Panc1 (cell line): ENCODE results near the gene POU2AF2. TPM values are rescaled to one million over a fixed set of nuclear protein-coding genes. Genes with fewer than 3 reads are reported as not detected.

Source experiments
- ATAC-seq: fragments of 200-7000 bp; cut with Tn5 transposase; 2 replicates; pipeline ENCODE4 v1.9.1; 2020; ENCODE audit warnings: mild to moderate bottlenecking, moderate library complexity
- BruUV-seq: library from RNA; stranded (reverse); fragments of 400-500 nt; replicated peaks from 2 replicates; lab custom pipeline; 2021; lab: Mats Ljungman, UMichigan
- CTCF ChIA-PET: fragments of 300-600 bp; sonication (Branson Sonifier 250); formaldehyde crosslinking; loops from one replicate; lab custom pipeline; 2022; ENCODE audit warnings: antibody characterized with exemption; lab: Charles Lee
- POLR2A ChIA-PET: fragments of 300-600 bp; sonication (Branson Sonifier 250); formaldehyde crosslinking; loops from one replicate; lab custom pipeline; 2022; ENCODE audit warnings: antibody characterized with exemption; lab: Charles Lee
- DNase-seq: peaks from one replicate; pipeline ENCODE4 v3.0.0-alpha.2; 2010; ENCODE audit warnings: low read depth, low spot score
- H3K27ac ChIP-seq: 2 replicates; pipeline ENCODE4 v1.5.1; 2011; ENCODE audit warnings: mild to moderate bottlenecking, low read length, inconsistent platforms
- H3K27me3 ChIP-seq: fragments of 200-500 bp; sonication (Bioruptor generic); 2 replicates; pipeline ENCODE4 v1.6.0; 2014; ENCODE audit warnings: low read length, inconsistent platforms; ENCODE audit not compliant: control insufficient read depth, insufficient read depth
- H3K36me3 ChIP-seq: fragments of 200-500 bp; sonication (Bioruptor generic); 2 replicates; pipeline ENCODE4 v1.5.1; 2014; ENCODE audit warnings: inconsistent platforms, mild to moderate bottlenecking, low read length, moderate library complexity; ENCODE audit not compliant: control insufficient read depth, insufficient read depth
- H3K4me1 ChIP-seq: 2 replicates; pipeline ENCODE4 v1.5.1; 2011; ENCODE audit warnings: inconsistent platforms, mild to moderate bottlenecking, low read length, moderate library complexity; ENCODE audit not compliant: control insufficient read depth, insufficient read depth
- H3K4me3 ChIP-seq, 2 experiments: 2 replicates each; pipeline ENCODE4 v1.5.1; 2011 to 2012; ENCODE audit warnings: low read depth in 2 of 2, low read length in 2 of 2, mild to moderate bottlenecking in 2 of 2, inconsistent platforms in 1 of 2, moderate library complexity in 1 of 2
- H3K9me3 ChIP-seq: fragments of 200-500 bp; sonication (Bioruptor generic); 2 replicates; pipeline ENCODE4 v1.5.1; 2014; ENCODE audit warnings: low read depth, mild to moderate bottlenecking, inconsistent platforms, low read length, moderate library complexity; ENCODE audit not compliant: control insufficient read depth, insufficient read depth
- POLR2AphosphoS5 ChIP-seq: IDR thresholded peaks from 2 replicates; pipeline ENCODE4 v1.6.1; 2012; ENCODE audit warnings: mild to moderate bottlenecking, low read depth, low read length, moderate library complexity
- SIN3A ChIP-seq: IDR thresholded peaks from 2 replicates; pipeline ENCODE4 v1.6.1; 2012; ENCODE audit warnings: low read depth, mild to moderate bottlenecking, low read length, moderate library complexity, borderline replicate concordance; ENCODE audit not compliant: insufficient read depth
- TCF7L2 ChIP-seq: IDR thresholded peaks from 2 replicates; pipeline ENCODE4 v1.6.1; 2011; ENCODE audit warnings: mild to moderate bottlenecking, low read depth, low read length, inconsistent platforms
- in situ Hi-C: cut with HindIII; loops from 2 replicates; pipeline ENCODE4 v1.10.0; 2016; ENCODE audit warnings: low sequenced_read_pairs, low pct_unique_long_range_greater_than_20kb
- intact Hi-C: fragments of 100-400 bp; cut with micrococcal nuclease; formaldehyde crosslinking; loops from one replicate; pipeline ENCODE4 v1.10.0; 2022; ENCODE audit not compliant: unreplicated experiment
- total RNA-seq: library from RNA; stranded (reverse); gene quantifications from one replicate; pipeline ENCODE4 v1.2.1, GENCODE V29; 2021; ENCODE audit not compliant: unreplicated experiment
- TF ChIP-seq, protein P1 (sequence below), 2 experiments: IDR thresholded peaks; 2 replicates each; pipeline ENCODE4 v1.6.1; 2011 to 2012; ENCODE audit warnings: low read depth in 2 of 2, control low read depth in 1 of 2, low read length in 1 of 2, mild to moderate bottlenecking in 1 of 2, moderate library complexity in 1 of 2; ENCODE audit not compliant: insufficient read depth in 1 of 2
- TF ChIP-seq, protein P2 (sequence below): fragments of 450-650 bp; IDR thresholded peaks from 2 replicates; pipeline ENCODE4 v1.5.1; 2017; ENCODE audit warnings: mild to moderate bottlenecking

The POU2AF2 gene
- total RNA-seq, 1 experiment from 2014 or later = not detected

DNA sequence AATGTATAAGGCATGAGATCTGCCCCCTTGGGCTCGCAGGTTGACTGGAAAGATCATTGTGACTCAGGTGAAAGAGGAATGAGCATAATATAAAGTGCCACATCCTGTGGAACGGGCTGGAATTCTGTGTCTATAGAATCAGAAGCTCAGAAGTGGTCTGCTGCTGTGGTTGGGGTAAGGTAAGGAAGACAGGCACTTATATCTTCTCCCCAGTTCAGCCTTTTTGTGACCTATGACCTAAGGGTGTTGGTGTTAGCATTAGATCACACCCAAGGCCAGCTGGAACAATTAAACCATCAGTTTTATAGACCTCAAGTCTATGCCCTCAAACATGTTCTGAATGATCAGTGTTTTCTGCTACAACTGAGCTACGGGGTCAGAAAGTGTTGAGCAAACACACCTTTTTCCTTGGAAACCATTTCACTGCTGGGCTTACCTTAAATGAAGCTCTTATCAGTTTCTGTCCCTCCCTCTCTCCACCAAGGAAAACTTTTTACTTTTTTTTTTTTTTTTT lies 37.1 kb downstream of the POU2AF2 start:
- DNase-seq = no peak
- TF ChIP-seq SIN3A = no peak
- no peak for TF ChIP-seq POLR2AphosphoS5
- TF ChIP-seq, protein P1, sequence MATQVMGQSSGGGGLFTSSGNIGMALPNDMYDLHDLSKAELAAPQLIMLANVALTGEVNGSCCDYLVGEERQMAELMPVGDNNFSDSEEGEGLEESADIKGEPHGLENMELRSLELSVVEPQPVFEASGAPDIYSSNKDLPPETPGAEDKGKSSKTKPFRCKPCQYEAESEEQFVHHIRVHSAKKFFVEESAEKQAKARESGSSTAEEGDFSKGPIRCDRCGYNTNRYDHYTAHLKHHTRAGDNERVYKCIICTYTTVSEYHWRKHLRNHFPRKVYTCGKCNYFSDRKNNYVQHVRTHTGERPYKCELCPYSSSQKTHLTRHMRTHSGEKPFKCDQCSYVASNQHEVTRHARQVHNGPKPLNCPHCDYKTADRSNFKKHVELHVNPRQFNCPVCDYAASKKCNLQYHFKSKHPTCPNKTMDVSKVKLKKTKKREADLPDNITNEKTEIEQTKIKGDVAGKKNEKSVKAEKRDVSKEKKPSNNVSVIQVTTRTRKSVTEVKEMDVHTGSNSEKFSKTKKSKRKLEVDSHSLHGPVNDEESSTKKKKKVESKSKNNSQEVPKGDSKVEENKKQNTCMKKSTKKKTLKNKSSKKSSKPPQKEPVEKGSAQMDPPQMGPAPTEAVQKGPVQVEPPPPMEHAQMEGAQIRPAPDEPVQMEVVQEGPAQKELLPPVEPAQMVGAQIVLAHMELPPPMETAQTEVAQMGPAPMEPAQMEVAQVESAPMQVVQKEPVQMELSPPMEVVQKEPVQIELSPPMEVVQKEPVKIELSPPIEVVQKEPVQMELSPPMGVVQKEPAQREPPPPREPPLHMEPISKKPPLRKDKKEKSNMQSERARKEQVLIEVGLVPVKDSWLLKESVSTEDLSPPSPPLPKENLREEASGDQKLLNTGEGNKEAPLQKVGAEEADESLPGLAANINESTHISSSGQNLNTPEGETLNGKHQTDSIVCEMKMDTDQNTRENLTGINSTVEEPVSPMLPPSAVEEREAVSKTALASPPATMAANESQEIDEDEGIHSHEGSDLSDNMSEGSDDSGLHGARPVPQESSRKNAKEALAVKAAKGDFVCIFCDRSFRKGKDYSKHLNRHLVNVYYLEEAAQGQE (IDR thresholded peaks at IDR 0.05; ENCODE audit: insufficient read depth in 1 of 2, low read depth in 2 of 2, low read length in 1 of 2) = no peak
- no peak for TF ChIP-seq TCF7L2
- TF ChIP-seq, protein P2, sequence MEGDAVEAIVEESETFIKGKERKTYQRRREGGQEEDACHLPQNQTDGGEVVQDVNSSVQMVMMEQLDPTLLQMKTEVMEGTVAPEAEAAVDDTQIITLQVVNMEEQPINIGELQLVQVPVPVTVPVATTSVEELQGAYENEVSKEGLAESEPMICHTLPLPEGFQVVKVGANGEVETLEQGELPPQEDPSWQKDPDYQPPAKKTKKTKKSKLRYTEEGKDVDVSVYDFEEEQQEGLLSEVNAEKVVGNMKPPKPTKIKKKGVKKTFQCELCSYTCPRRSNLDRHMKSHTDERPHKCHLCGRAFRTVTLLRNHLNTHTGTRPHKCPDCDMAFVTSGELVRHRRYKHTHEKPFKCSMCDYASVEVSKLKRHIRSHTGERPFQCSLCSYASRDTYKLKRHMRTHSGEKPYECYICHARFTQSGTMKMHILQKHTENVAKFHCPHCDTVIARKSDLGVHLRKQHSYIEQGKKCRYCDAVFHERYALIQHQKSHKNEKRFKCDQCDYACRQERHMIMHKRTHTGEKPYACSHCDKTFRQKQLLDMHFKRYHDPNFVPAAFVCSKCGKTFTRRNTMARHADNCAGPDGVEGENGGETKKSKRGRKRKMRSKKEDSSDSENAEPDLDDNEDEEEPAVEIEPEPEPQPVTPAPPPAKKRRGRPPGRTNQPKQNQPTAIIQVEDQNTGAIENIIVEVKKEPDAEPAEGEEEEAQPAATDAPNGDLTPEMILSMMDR = no peak
- intact Hi-C loops (loop anchor here (1.0 to 2.0 kb wide), 2 partner anchors 140 to 164 kb away; no protein-coding TSS in a partner anchor), in situ Hi-C loops (no loop called here)
- CTCF ChIA-PET = interaction anchor here (0.6 to 2.8 kb wide), 7 partner anchors 17 to 805 kb away, joined by 3 to 11 read pairs (median 5); no protein-coding TSS in a partner anchor
- Histone ChIP-seq H3K9me3 (no peaks in the 10 kb centered on the region), H3K4me1 (no peaks in the 10 kb centered on the region), H3K4me3 (no peak overlapping the region), H3K27ac (no peak overlapping the region), H3K36me3 (no peaks in the 10 kb centered on the region), H3K27me3 (peaks cover 12% of the 10 kb centered on the region)
- no peak for ATAC-seq
- BruUV-seq = no TSS peak
- POLR2A ChIA-PET = interaction anchor here (0.6 kb wide), 1 partner anchor 666 kb away, joined by 3 read pairs; no protein-coding TSS in a partner anchor

DNA sequence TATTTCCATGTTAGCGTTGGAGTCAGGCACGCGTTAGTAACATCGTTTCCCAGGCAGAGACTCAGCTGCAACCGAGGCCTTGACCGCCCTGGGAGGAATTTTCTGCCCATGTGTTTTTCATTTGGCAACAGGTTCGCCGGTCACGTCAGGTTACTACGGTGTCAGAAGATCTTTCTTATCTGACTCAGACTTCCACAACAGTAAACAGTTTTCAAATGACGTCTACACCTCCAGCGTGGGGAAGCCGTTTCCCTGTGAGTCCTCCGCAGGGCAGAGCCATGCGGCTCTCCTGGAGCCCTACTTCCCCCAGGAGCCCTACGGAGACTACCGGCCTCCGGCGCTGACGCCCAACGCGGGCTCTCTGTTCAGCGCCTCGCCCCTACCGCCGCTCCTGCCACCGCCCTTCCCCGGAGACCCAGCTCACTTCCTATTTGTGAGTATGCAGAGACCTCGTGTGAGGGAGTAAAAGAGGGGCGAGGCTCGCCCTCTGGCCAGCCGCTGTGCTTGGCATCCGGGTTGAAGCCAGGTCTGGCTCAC lies 38.5 kb downstream of the POU2AF2 start:
- TF ChIP-seq POLR2AphosphoS5 (no peak), TCF7L2 (no peak), SIN3A (no peak)
- TF ChIP-seq, protein P1 (IDR thresholded peaks at IDR 0.05; ENCODE audit: insufficient read depth in 1 of 2, low read depth in 2 of 2, low read length in 1 of 2) = no peak
- TF ChIP-seq, protein P2 = no peak
- intact Hi-C loops (loop anchor here (1.0 to 2.0 kb wide), 2 partner anchors 139 to 162 kb away; no protein-coding TSS in a partner anchor), in situ Hi-C loops (no loop called here)
- no peak overlapping the region for H3K27ac ChIP-seq
- H3K4me1 ChIP-seq = no peaks in the 10 kb centered on the region
- ChIA-PET POLR2A (no interaction called here), CTCF (interaction anchor here (1.1 to 2.8 kb wide), 3 partner anchors 145 to 171 kb away, joined by 3 to 15 read pairs (median 11); no protein-coding TSS in a partner anchor)
- BruUV-seq = no TSS peak
- H3K36me3 ChIP-seq = no peaks in the 10 kb centered on the region
- ATAC-seq (no peak), DNase-seq (no peak)
- peaks cover 12% of the 10 kb centered on the region for H3K27me3 ChIP-seq
- H3K9me3 ChIP-seq = no peaks in the 10 kb centered on the region
- no peak overlapping the region for H3K4me3 ChIP-seq
